ENCODE results near the gene ZNF541. TPM values are rescaled to one million over a fixed set of nuclear protein-coding genes. Genes with fewer than 3 reads are reported as not detected.
"Not testable (repeated sequence)": the region's sequence is repeated elsewhere in the genome, so short reads cannot be mapped to it uniquely, and the experiment has no call there.

ZNF541 gene
- total and polyA plus RNA-seq, 3 experiments from 2014 or later: 0.13 to 0.44 (median 0.18) TPM

DNA sequence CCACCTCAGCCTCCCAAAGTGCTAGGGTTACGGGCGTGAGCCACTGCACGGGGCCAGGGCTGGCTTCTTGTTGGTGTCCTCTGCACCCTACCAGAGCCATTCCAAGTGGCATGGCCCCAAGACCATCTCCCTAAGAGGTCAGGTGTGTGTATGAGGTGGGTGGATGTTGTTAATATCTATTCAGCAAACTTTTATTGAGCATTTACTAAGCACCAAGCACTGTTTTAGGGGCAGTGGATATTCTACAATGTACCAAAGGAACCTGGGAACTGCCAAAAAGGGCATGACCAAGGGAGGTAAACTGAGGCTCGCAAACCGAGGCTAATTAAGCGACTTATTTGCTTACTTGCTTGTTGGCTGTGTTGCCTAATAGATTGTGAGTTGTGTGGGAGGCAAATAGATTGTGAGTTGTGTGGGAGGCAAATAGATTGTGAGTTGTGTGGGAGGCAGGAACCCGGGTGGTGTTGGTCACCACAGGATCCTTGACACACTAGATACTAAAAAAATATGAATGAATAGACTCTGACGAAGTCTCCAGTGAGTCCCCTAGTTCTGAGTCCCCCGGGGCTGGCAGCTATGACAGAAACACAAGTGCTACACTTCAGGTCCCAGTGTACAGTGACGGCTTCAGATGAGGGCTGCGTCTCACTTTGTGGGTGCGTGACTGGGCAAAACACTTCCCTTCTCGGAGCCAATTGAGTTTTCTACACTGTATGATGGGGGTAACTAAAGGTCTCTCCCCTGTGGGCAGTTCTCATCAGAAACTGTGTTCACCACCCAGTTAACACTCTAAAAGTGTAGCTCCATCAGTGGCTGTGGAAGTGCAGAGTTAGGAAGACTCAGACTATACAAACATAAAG lies 31.0 kb upstream of the ZNF541 start:
- Mint-ChIP-seq H3K9me3 (no peaks in the 10 kb centered on the region), H3K27ac (peak overlapping the region in 1 of 8 donors; percentile 31), H3K4me3 (peak overlapping the region in 3 of 7 donors; percentile 34 to 70 (median 42)), H3K27me3 (peaks cover 0 to 3% of the 10 kb centered on the region in 2 donors), H3K36me3 (peaks cover 0 to 1% (median 0%) of the 10 kb centered on the region in 3 donors), H3K4me1 (peaks cover 10 to 24% (median 14%) of the 10 kb centered on the region in 3 donors)
- POLR2A ChIA-PET: no interaction called here
- CTCF ChIA-PET: interaction anchor here (1.1 kb wide), 1 partner anchor 89 kb away, joined by 3 read pairs; no protein-coding TSS in a partner anchor
- no peaks in the 10 kb centered on the region for H3K9me3 ChIP-seq (ENCODE audit: low read length)
- no peak overlapping the region for H3K27ac ChIP-seq (ENCODE audit: low read depth, low read length)
- no peak overlapping the region for H3K4me3 ChIP-seq (ENCODE audit: low read length)
- H3K27me3 ChIP-seq (ENCODE audit: insufficient read depth, low read length, poor library complexity, severe bottlenecking): no peaks in the 10 kb centered on the region
- no peak for DNase-seq
- H3K36me3 ChIP-seq (ENCODE audit: insufficient read depth, low read length): no peaks in the 10 kb centered on the region
- peaks cover 13% of the 10 kb centered on the region for H3K4me1 ChIP-seq (ENCODE audit: insufficient read depth, low read length)

GRCh38 chr19:47601180-47601904 lies 28.4 kb upstream of the ZNF541 start:
- Histone ChIP-seq H3K4me3 (ENCODE audit: low read length) (no peak overlapping the region), H3K36me3 (ENCODE audit: insufficient read depth, low read length) (no peaks in the 10 kb centered on the region), H3K27ac (ENCODE audit: low read depth, low read length) (peak overlapping the region; percentile 60), H3K9me3 (ENCODE audit: low read length) (no peaks in the 10 kb centered on the region), H3K27me3 (ENCODE audit: insufficient read depth, low read length, poor library complexity, severe bottlenecking) (no peaks in the 10 kb centered on the region), H3K4me1 (ENCODE audit: insufficient read depth, low read length) (peaks cover 8% of the 10 kb centered on the region)
- POLR2A ChIA-PET: interaction anchor here (1.7 to 3.0 kb wide), 2 partner anchors 9 to 27 kb away, joined by 8 to 25 read pairs; no protein-coding TSS in a partner anchor
- Mint-ChIP-seq H3K4me1 (peaks cover 8 to 14% (median 12%) of the 10 kb centered on the region in 3 donors), H3K9me3 (no peaks in the 10 kb centered on the region), H3K4me3 (peak overlapping the region; percentile 83 to 92 (median 85)), H3K27ac (peak overlapping the region in 7 of 8 donors; percentile 66 to 95 (median 84)), H3K27me3 (peaks cover 0 to 3% of the 10 kb centered on the region in 2 donors), H3K36me3 (no peaks in the 10 kb centered on the region)
- no peak for DNase-seq
- CTCF ChIA-PET: interaction anchor here (1.0 to 3.2 kb wide), 3 partner anchors 34 to 118 kb away, joined by 3 to 24 read pairs (median 4); partner anchors contain the start of genes KPTN and NAPA

- Histone ChIP-seq H3K9me3 (ENCODE audit: low read length) (no peaks in the 10 kb centered on the region), H3K4me1 (ENCODE audit: insufficient read depth, low read length) (peaks cover 8% of the 10 kb centered on the region), H3K36me3 (ENCODE audit: insufficient read depth, low read length) (no peaks in the 10 kb centered on the region), H3K4me3 (ENCODE audit: low read length) (peak overlapping the region; percentile 90), H3K27ac (ENCODE audit: low read depth, low read length) (peak overlapping the region; percentile 60), H3K27me3 (ENCODE audit: insufficient read depth, low read length, poor library complexity, severe bottlenecking) (no peaks in the 10 kb centered on the region)
- ChIA-PET POLR2A (interaction anchor here (1.0 to 3.0 kb wide), 6 partner anchors 8 to 344 kb away, joined by 3 to 25 read pairs (median 7); partner anchors contain the start of genes BICRA, CCDC9 and NAPA), CTCF (interaction anchor here (0.7 to 3.2 kb wide), 6 partner anchors 17 to 117 kb away, joined by 3 to 24 read pairs (median 4); partner anchors contain the start of genes KPTN and NAPA)
- peak; percentile 97 to 100 (median 99) for DNase-seq
- H3K27ac Mint-ChIP-seq: peak overlapping the region; percentile 66 to 96 (median 86)
- H3K9me3 Mint-ChIP-seq: no peaks in the 10 kb centered on the region
- no peaks in the 10 kb centered on the region for H3K36me3 Mint-ChIP-seq
- peaks cover 0 to 3% of the 10 kb centered on the region in 2 donors for H3K27me3 Mint-ChIP-seq
- peak overlapping the region; percentile 83 to 92 (median 85) for H3K4me3 Mint-ChIP-seq
- peaks cover 15 to 21% (median 19%) of the 10 kb centered on the region in 3 donors for H3K4me1 Mint-ChIP-seq
These were observed 27.6 kb upstream of the ZNF541 start for GRCh38 chr19:47600246-47601179.

GRCh38 chr19:47599671-47600245 lies 26.8 kb upstream of the ZNF541 start:
- not testable (repeated sequence) for H3K9me3 ChIP-seq (ENCODE audit: low read length); H3K9me3 Mint-ChIP-seq; H3K36me3 ChIP-seq (ENCODE audit: insufficient read depth, low read length); H3K27me3 ChIP-seq (ENCODE audit: insufficient read depth, low read length, poor library complexity, severe bottlenecking); H3K4me1 ChIP-seq (ENCODE audit: insufficient read depth, low read length); H3K36me3 Mint-ChIP-seq; DNase-seq; H3K27me3 Mint-ChIP-seq
- peak overlapping the region; percentile 79 to 92 (median 85) for H3K4me3 Mint-ChIP-seq
- CTCF ChIA-PET: interaction anchor here (0.7 to 3.2 kb wide), 5 partner anchors 16 to 87 kb away, joined by 3 to 24 read pairs (median 4); partner anchors contain the start of gene NAPA
- H3K27ac Mint-ChIP-seq: peak overlapping the region in 7 of 8 donors; percentile 9 to 79 (median 69)
- Histone ChIP-seq H3K4me3 (ENCODE audit: low read length) (peak overlapping the region; percentile 90), H3K27ac (ENCODE audit: low read depth, low read length) (peak overlapping the region; percentile 14)
- H3K4me1 Mint-ChIP-seq: peaks cover 15 to 21% (median 19%) of the 10 kb centered on the region in 3 donors
- POLR2A ChIA-PET: interaction anchor here (1.0 to 3.0 kb wide), 5 partner anchors 9 to 343 kb away, joined by 3 to 25 read pairs (median 6); partner anchors contain the start of genes BICRA, CCDC9 and NAPA

- H3K27ac Mint-ChIP-seq: peak overlapping the region in 3 of 8 donors; percentile 12 to 51 (median 42)
- no peak overlapping the region for H3K27ac ChIP-seq (ENCODE audit: low read depth, low read length)
- H3K4me3 Mint-ChIP-seq: peak overlapping the region in 5 of 7 donors; percentile 36 to 87 (median 48)
- ChIA-PET CTCF (interaction anchor here (1.0 to 3.2 kb wide), 2 partner anchors 80 to 83 kb away, joined by 3 to 24 read pairs; partner anchors contain the start of gene NAPA), POLR2A (interaction anchor here (1.9 kb wide), 1 partner anchor 10 kb away, joined by 23 read pairs; the partner anchor contains the start of gene BICRA)
- no peaks in the 10 kb centered on the region for H3K36me3 ChIP-seq (ENCODE audit: insufficient read depth, low read length)
- no peaks in the 10 kb centered on the region for H3K27me3 ChIP-seq (ENCODE audit: insufficient read depth, low read length, poor library complexity, severe bottlenecking)
- peaks cover 8% of the 10 kb centered on the region for H3K4me1 ChIP-seq (ENCODE audit: insufficient read depth, low read length)
- peaks cover 15 to 21% (median 19%) of the 10 kb centered on the region in 3 donors for H3K4me1 Mint-ChIP-seq
- H3K9me3 ChIP-seq (ENCODE audit: low read length): no peaks in the 10 kb centered on the region
- H3K27me3 Mint-ChIP-seq: peaks cover 0 to 3% of the 10 kb centered on the region in 2 donors
- no peak for DNase-seq
- H3K9me3 Mint-ChIP-seq: no peaks in the 10 kb centered on the region
- H3K36me3 Mint-ChIP-seq: no peaks in the 10 kb centered on the region
- H3K4me3 ChIP-seq (ENCODE audit: low read length): no peak overlapping the region
These were observed 25.7 kb upstream of the ZNF541 start for GRCh38 chr19:47598407-47599349.

- peaks cover 15 to 21% (median 19%) of the 10 kb centered on the region in 3 donors for H3K4me1 Mint-ChIP-seq
- ChIA-PET CTCF (interaction anchor here (1.6 kb wide), 1 partner anchor 81 kb away, joined by 4 read pairs; the partner anchor contains the start of gene NAPA), POLR2A (interaction anchor here (1.0 kb wide), 1 partner anchor 80 kb away, joined by 4 read pairs; no protein-coding TSS in a partner anchor)
- no peaks in the 10 kb centered on the region for H3K9me3 ChIP-seq (ENCODE audit: low read length)
- no peaks in the 10 kb centered on the region for H3K27me3 ChIP-seq (ENCODE audit: insufficient read depth, low read length, poor library complexity, severe bottlenecking)
- H3K9me3 Mint-ChIP-seq: no peaks in the 10 kb centered on the region
- peak overlapping the region in 7 of 8 donors; percentile 4 to 92 (median 32) for H3K27ac Mint-ChIP-seq
- no peak overlapping the region for H3K27ac ChIP-seq (ENCODE audit: low read depth, low read length)
- H3K36me3 ChIP-seq (ENCODE audit: insufficient read depth, low read length): no peaks in the 10 kb centered on the region
- DNase-seq: no peak
- no peak overlapping the region for H3K4me3 ChIP-seq (ENCODE audit: low read length)
- no peaks in the 10 kb centered on the region for H3K27me3 Mint-ChIP-seq
- H3K4me3 Mint-ChIP-seq: peak overlapping the region in 2 of 7 donors; percentile 23 to 32
- H3K36me3 Mint-ChIP-seq: no peaks in the 10 kb centered on the region
- H3K4me1 ChIP-seq (ENCODE audit: insufficient read depth, low read length): peaks cover 3% of the 10 kb centered on the region
These were observed 23.0 kb upstream of the ZNF541 start for GRCh38 chr19:47595944-47596343.
